CD4-positive, alpha-beta memory T cell (primary cell): ENCODE data around the gene CAB39L. TPM values are rescaled to one million over a fixed set of nuclear protein-coding genes. Genes with fewer than 3 reads are reported as not detected.
A peak's percentile ranks its signal among the peaks of the same experiment; 100 is the strongest.

Source experiments
- CTCF ChIA-PET: fragments of 350-600 bp; sonication (Branson Sonifier 250); formaldehyde crosslinking; loops from one replicate; lab custom pipeline; 2021; ENCODE audit warnings: inconsistent platforms; ENCODE audit not compliant: partially characterized antibody; lab: Charles Lee
- POLR2A ChIA-PET: fragments of 350-600 bp; sonication (Branson Sonifier 250); formaldehyde crosslinking; loops from one replicate; lab custom pipeline; 2021; ENCODE audit not compliant: partially characterized antibody; lab: Charles Lee
- DNase-seq, 5 donors: peaks; one replicate each; pipeline versions ENCODE4 v3.0.0 to v3.0.0-alpha.2; 2020 to 2022; ENCODE audit warnings: mixed read lengths in 1 of 5
- H3K27ac ChIP-seq: one replicate; pipeline ENCODE4 v1.7.0; 2013; ENCODE audit warnings: low read depth, low read length
- H3K27me3 ChIP-seq: 2 replicates; pipeline ENCODE4 v1.7.0; 2013; ENCODE audit warnings: mild to moderate bottlenecking, low read length, moderate library complexity; ENCODE audit not compliant: insufficient read depth
- H3K36me3 ChIP-seq: 2 replicates; pipeline ENCODE4 v1.7.0; 2013; ENCODE audit warnings: mild to moderate bottlenecking, low read length, moderate library complexity; ENCODE audit not compliant: insufficient read depth
- H3K4me1 ChIP-seq: 2 replicates; pipeline ENCODE4 v1.7.0; 2013; ENCODE audit warnings: mild to moderate bottlenecking, low read length, moderate library complexity; ENCODE audit not compliant: insufficient read depth
- H3K4me3 ChIP-seq, 2 donors: one replicate each; pipeline ENCODE4 v1.7.0; 2013; ENCODE audit warnings: low read length in 2 of 2, mild to moderate bottlenecking in 1 of 2
- H3K9me3 ChIP-seq, 2 donors: one replicate each; pipeline ENCODE4 v1.7.0; 2013; ENCODE audit warnings: low read length in 2 of 2, control low read depth in 1 of 2; ENCODE audit not compliant: control insufficient read depth in 1 of 2
- H3K27ac Mint-ChIP-seq, 7 donors: one replicate each; pipeline ENCODE4 v1.8.0; 2020 to 2021; ENCODE audit warnings: mixed read lengths in 7 of 7, mild to moderate bottlenecking in 6 of 7, inconsistent platforms in 3 of 7, moderate library complexity in 3 of 7
- H3K27me3 Mint-ChIP-seq, 2 donors: one replicate each; pipeline ENCODE4 v1.8.0; 2020 to 2021; ENCODE audit warnings: mixed read lengths in 2 of 2
- H3K36me3 Mint-ChIP-seq, 2 donors: one replicate each; pipeline ENCODE4 v1.8.0; 2020 to 2021; ENCODE audit warnings: mixed read lengths in 2 of 2, inconsistent platforms in 1 of 2, mild to moderate bottlenecking in 1 of 2
- H3K4me1 Mint-ChIP-seq, 4 donors: one replicate each; pipeline ENCODE4 v1.8.0; 2020 to 2021; ENCODE audit warnings: mixed read lengths in 4 of 4, mild to moderate bottlenecking in 1 of 4
- H3K4me3 Mint-ChIP-seq, 8 donors: one replicate each; pipeline ENCODE4 v1.8.0; 2020 to 2021; ENCODE audit warnings: mixed read lengths in 8 of 8, mild to moderate bottlenecking in 7 of 8, moderate library complexity in 6 of 8, inconsistent platforms in 3 of 8
- H3K9me3 Mint-ChIP-seq, 8 donors: one replicate each; pipeline ENCODE4 v1.8.0; 2020 to 2021; ENCODE audit warnings: mixed read lengths in 8 of 8, mild to moderate bottlenecking in 5 of 8, inconsistent platforms in 3 of 8, moderate library complexity in 1 of 8
- intact Hi-C: fragments of 100-400 bp; cut with micrococcal nuclease; formaldehyde crosslinking; loops from one replicate; pipeline ENCODE4 v1.15.1; 2023
- polyA plus RNA-seq, 2 donors: library from polyadenylated mRNA; unstranded; fragments of 300-500 nt; fragmentation: Illumina TruSeq; gene quantifications; one replicate each; pipeline ENCODE4 v1.2.3, GENCODE V29; 2021
- total RNA-seq, 2 experiments: library from RNA; stranded (reverse); gene quantifications; one replicate each; pipeline ENCODE4 v1.2.3, GENCODE V29; 2021

Gene CAB39L
- total and polyA plus RNA-seq, 4 experiments from 2014 or later: 4.1 to 7.7 (median 6.1) TPM

DNA sequence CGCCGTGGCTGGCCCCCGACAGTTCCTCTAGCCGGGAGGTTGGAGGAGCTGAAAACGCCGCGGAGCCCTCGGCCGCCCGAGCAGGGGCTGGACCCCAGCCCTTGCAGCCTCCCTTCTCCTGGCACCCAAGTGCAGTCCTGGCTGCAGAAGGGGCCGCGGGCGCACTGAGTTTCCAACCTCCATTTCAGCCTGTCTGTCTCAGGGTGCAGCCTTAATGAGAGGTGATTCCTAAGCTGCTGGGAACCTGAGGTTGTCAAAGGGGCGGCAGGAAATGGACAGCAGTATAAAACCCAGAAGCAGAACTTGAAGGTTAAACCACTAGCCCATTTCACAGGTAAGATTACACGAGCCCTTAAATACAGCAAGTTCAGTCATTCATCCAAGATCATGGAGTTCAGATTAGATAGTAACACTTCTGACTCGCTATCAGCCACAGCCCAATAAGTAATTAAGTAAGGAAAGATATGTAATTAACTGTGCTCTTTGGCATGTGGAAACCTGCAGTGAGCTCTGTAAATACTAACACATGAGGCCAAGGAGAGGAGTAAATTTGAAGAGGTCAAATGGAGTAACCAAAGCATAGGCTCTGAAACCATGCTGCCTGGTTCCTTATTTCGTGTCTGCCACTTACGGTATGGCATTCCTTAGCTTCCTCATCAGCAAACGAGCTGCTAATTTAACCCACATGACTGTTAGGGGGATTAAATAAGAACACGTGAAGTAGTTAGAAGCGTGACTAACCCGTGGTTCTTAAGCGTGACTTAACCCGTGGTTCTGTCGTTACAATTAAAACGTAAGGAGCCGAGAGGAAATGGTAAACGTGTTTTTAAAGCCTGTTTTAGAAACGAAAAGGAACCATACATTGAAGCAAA lies 896 bp upstream of the CAB39L start:
- H3K4me1 Mint-ChIP-seq: peaks cover 34 to 66% (median 48%) of the 10 kb centered on the region in 4 donors
- CTCF ChIA-PET: interaction anchor here (0.7 to 4.1 kb wide), 10 partner anchors 13 to 196 kb away, joined by 3 to 22 read pairs (median 4); partner anchors contain the start of gene PHF11
- peak; percentile 35 to 60 (median 46) for DNase-seq

GRCh38 chr13:49443357-49443703 lies 534 bp downstream of the CAB39L start:
- no peaks in the 10 kb centered on the region for H3K9me3 Mint-ChIP-seq
- ChIA-PET POLR2A (interaction anchor here (0.9 to 5.2 kb wide), 34 partner anchors 8 to 1450 kb away, joined by 3 to 138 read pairs (median 8); partner anchors contain the start of genes CDADC1, EBPL, FNDC3A and KPNA3), CTCF (interaction anchor here (0.9 to 4.1 kb wide), 7 partner anchors 18 to 203 kb away, joined by 3 to 22 read pairs (median 3); partner anchors contain the start of gene PHF11)
- H3K4me3 ChIP-seq: peak overlapping the region; percentile 50 to 66
- DNase-seq: no peak
- H3K27ac Mint-ChIP-seq: peak overlapping the region; percentile 93 to 99 (median 99)
- peak overlapping the region; percentile 92 to 98 (median 96) for H3K4me3 Mint-ChIP-seq
- H3K4me1 Mint-ChIP-seq: peaks cover 26 to 52% (median 36%) of the 10 kb centered on the region in 4 donors
- peaks cover 0 to 6% of the 10 kb centered on the region in 2 donors for H3K36me3 Mint-ChIP-seq
- intact Hi-C loops: loop anchor here (2.0 to 10.0 kb wide), 5 partner anchors 163 to 1409 kb away; partner anchors contain the start of genes CYSLTR2, MED4 and NUDT15
- H3K4me1 ChIP-seq: peaks cover 44% of the 10 kb centered on the region
- no peaks in the 10 kb centered on the region for H3K9me3 ChIP-seq
- peak overlapping the region; percentile 59 for H3K27ac ChIP-seq
- H3K27me3 ChIP-seq: no peaks in the 10 kb centered on the region
- no peaks in the 10 kb centered on the region for H3K36me3 ChIP-seq
- H3K27me3 Mint-ChIP-seq: no peaks in the 10 kb centered on the region

More for the DNA sequence above, 896 bp upstream of the CAB39L start:
- Histone ChIP-seq H3K27ac (peak overlapping the region; percentile 79), H3K4me1 (peaks cover 56% of the 10 kb centered on the region), H3K27me3 (no peaks in the 10 kb centered on the region), H3K4me3 (peak overlapping the region; percentile 72 to 88), H3K9me3 (no peaks in the 10 kb centered on the region), H3K36me3 (no peaks in the 10 kb centered on the region)
- POLR2A ChIA-PET: interaction anchor here (0.7 to 5.2 kb wide), 40 partner anchors 9 to 1448 kb away, joined by 3 to 138 read pairs (median 6); partner anchors contain the start of genes CDADC1, EBPL, FNDC3A and KPNA3
- H3K27me3 Mint-ChIP-seq: no peaks in the 10 kb centered on the region
- intact Hi-C loops: loop anchor here (1.0 to 10.0 kb wide), 12 partner anchors 10 to 1410 kb away; partner anchors contain the start of genes CYSLTR2, FNDC3A, MED4 and NUDT15
- no peaks in the 10 kb centered on the region for H3K9me3 Mint-ChIP-seq
- peaks cover 4 to 6% of the 10 kb centered on the region in 2 donors for H3K36me3 Mint-ChIP-seq
- peak overlapping the region; percentile 93 to 99 (median 97) for H3K27ac Mint-ChIP-seq
- peak overlapping the region; percentile 92 to 98 (median 96) for H3K4me3 Mint-ChIP-seq

GRCh38 chr13:49441846-49442245 lies 2.0 kb downstream of the CAB39L start:
- H3K36me3 Mint-ChIP-seq: peaks cover 0 to 6% of the 10 kb centered on the region in 2 donors
- POLR2A ChIA-PET: interaction anchor here (0.6 to 4.2 kb wide), 2 partner anchors 12 to 23 kb away, joined by 4 to 41 read pairs; no protein-coding TSS in a partner anchor
- DNase-seq: no peak
- H3K4me1 Mint-ChIP-seq: peaks cover 21 to 38% (median 26%) of the 10 kb centered on the region in 4 donors
- CTCF ChIA-PET: interaction anchor here (1.4 to 2.3 kb wide), 2 partner anchors 52 to 166 kb away, joined by 4 to 6 read pairs; no protein-coding TSS in a partner anchor
- no peaks in the 10 kb centered on the region for H3K36me3 ChIP-seq
- H3K27ac Mint-ChIP-seq: peak overlapping the region in 1 of 7 donors; percentile 54
- H3K4me1 ChIP-seq: peaks cover 30% of the 10 kb centered on the region
- no peaks in the 10 kb centered on the region for H3K9me3 Mint-ChIP-seq
- H3K4me3 Mint-ChIP-seq: peak overlapping the region in 1 of 8 donors; percentile 98
- H3K27me3 ChIP-seq: no peaks in the 10 kb centered on the region
- intact Hi-C loops: loop anchor here (2.0 to 10.0 kb wide), 5 partner anchors 165 to 1407 kb away; partner anchors contain the start of genes CYSLTR2, MED4 and NUDT15
- H3K27ac ChIP-seq: no peak overlapping the region
- no peak overlapping the region for H3K4me3 ChIP-seq
- H3K9me3 ChIP-seq: no peaks in the 10 kb centered on the region
- H3K27me3 Mint-ChIP-seq: no peaks in the 10 kb centered on the region

- Mint-ChIP-seq H3K9me3 (no peaks in the 10 kb centered on the region), H3K4me3 (no peak overlapping the region), H3K36me3 (peaks cover 0 to 6% of the 10 kb centered on the region in 2 donors), H3K27ac (no peak overlapping the region), H3K4me1 (peaks cover 17 to 32% (median 22%) of the 10 kb centered on the region in 4 donors), H3K27me3 (no peaks in the 10 kb centered on the region)
- no peak for DNase-seq
- intact Hi-C loops: loop anchor here (5.0 to 10.0 kb wide), 4 partner anchors 686 to 1407 kb away; partner anchors contain the start of genes CYSLTR2, MED4 and NUDT15
- Histone ChIP-seq H3K36me3 (no peaks in the 10 kb centered on the region), H3K9me3 (no peaks in the 10 kb centered on the region), H3K4me1 (peaks cover 24% of the 10 kb centered on the region), H3K4me3 (no peak overlapping the region), H3K27me3 (no peaks in the 10 kb centered on the region), H3K27ac (no peak overlapping the region)
- POLR2A ChIA-PET: no interaction called here
- CTCF ChIA-PET: interaction anchor here (0.9 kb wide), 1 partner anchor 9 kb away, joined by 3 read pairs; no protein-coding TSS in a partner anchor
These were observed 2.6 kb downstream of the CAB39L start for GRCh38 chr13:49441312-49441711.

DNA sequence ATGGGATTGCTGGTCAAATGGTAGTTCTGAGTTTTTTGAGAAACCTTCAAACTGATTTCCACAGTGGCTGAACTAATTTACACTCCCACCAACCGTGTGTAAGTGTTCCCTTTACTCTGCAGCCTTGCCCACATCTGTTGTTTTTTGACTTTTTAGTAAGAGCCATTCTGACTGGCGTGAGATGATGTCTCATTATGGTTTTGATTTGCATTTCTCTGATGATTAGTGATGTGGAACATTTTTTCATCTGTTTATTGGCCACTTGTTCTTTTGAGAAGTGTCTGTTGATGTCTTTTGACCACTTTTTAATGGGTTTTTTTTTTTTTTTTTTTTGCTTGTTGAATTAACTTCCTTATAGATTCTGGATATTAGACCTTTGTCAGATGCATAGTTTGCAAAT lies 4.3 kb downstream of the CAB39L start:
- Histone ChIP-seq H3K27ac (no peak overlapping the region), H3K9me3 (no peaks in the 10 kb centered on the region), H3K4me3 (no peak overlapping the region), H3K4me1 (peaks cover 11% of the 10 kb centered on the region), H3K36me3 (no peaks in the 10 kb centered on the region), H3K27me3 (no peaks in the 10 kb centered on the region)
- Mint-ChIP-seq H3K36me3 (peaks cover 0 to 6% of the 10 kb centered on the region in 2 donors), H3K27me3 (no peaks in the 10 kb centered on the region), H3K4me3 (no peak overlapping the region), H3K27ac (peak overlapping the region in 1 of 7 donors; percentile 4), H3K4me1 (peaks cover 6 to 15% (median 10%) of the 10 kb centered on the region in 4 donors), H3K9me3 (no peaks in the 10 kb centered on the region)
- DNase-seq: no peak
- ChIA-PET POLR2A (no interaction called here), CTCF (no interaction called here)
- intact Hi-C loops: loop anchor here (5.0 to 10.0 kb wide), 4 partner anchors 688 to 1405 kb away; partner anchors contain the start of genes CYSLTR2, MED4 and NUDT15

GRCh38 chr13:49437705-49438104 lies 6.2 kb downstream of the CAB39L start:
- ChIA-PET POLR2A (no interaction called here), CTCF (no interaction called here)
- Histone ChIP-seq H3K36me3 (no peaks in the 10 kb centered on the region), H3K9me3 (no peaks in the 10 kb centered on the region), H3K27ac (no peak overlapping the region), H3K4me1 (peaks cover under 1% of the 10 kb centered on the region), H3K27me3 (no peaks in the 10 kb centered on the region), H3K4me3 (no peak overlapping the region)
- Mint-ChIP-seq H3K36me3 (peaks cover 7 to 8% of the 10 kb centered on the region in 2 donors), H3K27ac (no peak overlapping the region), H3K27me3 (no peaks in the 10 kb centered on the region), H3K4me3 (no peak overlapping the region), H3K9me3 (no peaks in the 10 kb centered on the region), H3K4me1 (no peaks in the 10 kb centered on the region)
- intact Hi-C loops: loop anchor here (1.0 kb wide), 1 partner anchor 136 kb away; no protein-coding TSS in a partner anchor
- DNase-seq: no peak
